ENCODE results near the gene COA8. TPM values are rescaled to one million over a fixed set of nuclear protein-coding genes. Genes with fewer than 3 reads are reported as not detected.

The COA8 gene
- total and polyA plus RNA-seq, 2 donors (not counting 3 experiments of a cell fraction or from before 2014, with no cell fraction given) = 19.1 to 46.4 TPM

DNA sequence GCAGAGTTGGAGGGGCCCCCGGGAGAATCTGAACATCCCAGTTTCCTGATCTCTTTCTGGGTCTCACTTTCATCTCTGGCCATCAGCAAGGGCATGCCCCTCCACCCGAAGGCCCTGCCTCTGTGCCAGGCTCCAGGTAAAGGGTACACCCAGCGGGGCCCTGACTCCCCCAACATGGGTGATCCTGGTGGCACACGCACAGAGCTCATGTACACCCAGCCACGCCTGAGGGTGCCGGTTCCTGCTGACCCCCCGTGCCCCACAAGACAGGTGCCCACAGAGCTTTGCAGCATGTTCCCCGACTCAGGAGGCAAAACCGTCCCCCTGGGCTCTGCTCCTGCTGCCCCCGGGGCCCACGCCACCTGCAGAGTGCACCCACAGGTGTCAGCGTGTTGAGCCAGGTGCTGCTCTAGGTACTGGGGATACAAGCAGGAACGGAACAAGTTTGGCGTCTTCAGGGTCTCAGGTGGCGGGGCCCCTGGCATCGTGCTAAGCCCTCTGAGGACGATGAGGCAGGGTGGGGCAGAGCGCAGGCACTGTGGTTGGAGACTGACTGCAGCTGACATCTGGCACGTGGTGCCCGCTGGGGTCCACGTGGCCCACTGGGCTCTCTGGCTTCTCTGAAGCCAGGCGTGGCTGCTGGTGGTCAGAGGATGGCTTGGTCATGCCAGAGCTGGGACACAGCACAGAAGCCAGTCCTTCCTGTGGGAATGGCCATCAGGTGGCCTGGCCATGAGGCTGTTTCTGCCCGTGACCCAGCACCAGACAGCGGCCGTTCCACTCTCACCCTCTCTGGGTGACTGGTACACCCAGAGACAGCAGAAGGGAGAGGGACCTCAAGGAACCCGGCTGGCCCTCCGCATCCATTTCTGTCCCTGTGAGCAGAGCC lies 14.1 kb upstream of the COA8 start:
- no peak overlapping the region for H3K4me2 ChIP-seq (ENCODE audit: insufficient read depth, low read length)
- no peak overlapping the region for H3K9ac ChIP-seq (replicated peaks; ENCODE audit: extremely low read depth, insufficient read depth, low read length)
- H4K20me1 ChIP-seq (replicated peaks; ENCODE audit: control insufficient read depth, extremely low read depth, insufficient read depth, low read length) = no peaks in the 10 kb centered on the region
- no peaks in the 10 kb centered on the region for H3K9me3 ChIP-seq (replicated peaks; ENCODE audit: control insufficient read depth, insufficient read depth, low read length)
- TF ChIP-seq POLR2A (IDR thresholded peaks at IDR 0.05; ENCODE audit: low read depth, low read length) (no peak), JUN (IDR thresholded peaks at IDR 0.05; ENCODE audit: borderline replicate concordance, insufficient read depth, insufficient read length, low read depth) (no peak), MYC (IDR thresholded peaks at IDR 0.05; ENCODE audit: low read depth, low read length) (no peak), GATA2 (IDR thresholded peaks at IDR 0.05; ENCODE audit: insufficient read depth, insufficient read length, low read depth, low read length) (no peak), EZH2 (IDR thresholded peaks at IDR 0.05; ENCODE audit: borderline replicate concordance, low read depth, low read length, severe bottlenecking) (no peak), POLR2AphosphoS5 (IDR thresholded peaks at IDR 0.05; ENCODE audit: insufficient read depth, low read depth, low read length) (no peak), FOS (IDR thresholded peaks at IDR 0.05; ENCODE audit: borderline replicate concordance, insufficient read depth, low read length) (no peak)
- TF ChIP-seq, protein P1, sequence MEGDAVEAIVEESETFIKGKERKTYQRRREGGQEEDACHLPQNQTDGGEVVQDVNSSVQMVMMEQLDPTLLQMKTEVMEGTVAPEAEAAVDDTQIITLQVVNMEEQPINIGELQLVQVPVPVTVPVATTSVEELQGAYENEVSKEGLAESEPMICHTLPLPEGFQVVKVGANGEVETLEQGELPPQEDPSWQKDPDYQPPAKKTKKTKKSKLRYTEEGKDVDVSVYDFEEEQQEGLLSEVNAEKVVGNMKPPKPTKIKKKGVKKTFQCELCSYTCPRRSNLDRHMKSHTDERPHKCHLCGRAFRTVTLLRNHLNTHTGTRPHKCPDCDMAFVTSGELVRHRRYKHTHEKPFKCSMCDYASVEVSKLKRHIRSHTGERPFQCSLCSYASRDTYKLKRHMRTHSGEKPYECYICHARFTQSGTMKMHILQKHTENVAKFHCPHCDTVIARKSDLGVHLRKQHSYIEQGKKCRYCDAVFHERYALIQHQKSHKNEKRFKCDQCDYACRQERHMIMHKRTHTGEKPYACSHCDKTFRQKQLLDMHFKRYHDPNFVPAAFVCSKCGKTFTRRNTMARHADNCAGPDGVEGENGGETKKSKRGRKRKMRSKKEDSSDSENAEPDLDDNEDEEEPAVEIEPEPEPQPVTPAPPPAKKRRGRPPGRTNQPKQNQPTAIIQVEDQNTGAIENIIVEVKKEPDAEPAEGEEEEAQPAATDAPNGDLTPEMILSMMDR (IDR thresholded peaks at IDR 0.05; ENCODE audit: extremely low read depth in 1 of 2, insufficient read depth in 1 of 2, low read depth in 1 of 2, low read length in 2 of 2) = no peak
- TF ChIP-seq, protein P2, sequence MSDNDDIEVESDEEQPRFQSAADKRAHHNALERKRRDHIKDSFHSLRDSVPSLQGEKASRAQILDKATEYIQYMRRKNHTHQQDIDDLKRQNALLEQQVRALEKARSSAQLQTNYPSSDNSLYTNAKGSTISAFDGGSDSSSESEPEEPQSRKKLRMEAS (IDR thresholded peaks at IDR 0.05; ENCODE audit: insufficient read depth, insufficient read length) = no peak
- no peaks in the 10 kb centered on the region for H3K27me3 ChIP-seq (ENCODE audit: control insufficient read depth in 2 of 2, insufficient read depth in 2 of 2, low read length in 2 of 2)
- dilution Hi-C loops (cut with MboI; ENCODE audit: extremely low pct_ligation_motif_present, low sequenced_read_pairs) = no loop called here
- no peaks in the 10 kb centered on the region for H3K79me2 ChIP-seq (ENCODE audit: control insufficient read depth, insufficient read depth, low read length)
- FAIRE-seq (no peak), DNase-seq (ENCODE audit: low read depth, low spot score) (no peak)
- ChIA-PET CTCF (interaction anchor here (1.5 to 14.4 kb wide), 4 partner anchors 11 to 49 kb away, joined by 3 to 209 read pairs (median 16); partner anchors contain the start of gene CKB), POLR2A (interaction anchor here (0.8 kb wide), 1 partner anchor 30 kb away, joined by 3 read pairs; no protein-coding TSS in a partner anchor)
- BruUV-seq (replicated peaks) = no TSS peak
- intact Hi-C loops (cut with micrococcal nuclease) = no loop called here
- H3K27ac ChIP-seq (ENCODE audit: insufficient read depth, low read depth, low read length) = no peak overlapping the region
- no peaks in the 10 kb centered on the region for H3K36me3 ChIP-seq (ENCODE audit: control insufficient read depth in 2 of 2, extremely low read depth in 1 of 2, insufficient read depth in 2 of 2, low read length in 2 of 2)
- H2AFZ ChIP-seq (ENCODE audit: low read depth, low read length) = no peak overlapping the region
- H3K9me1 ChIP-seq (replicated peaks; ENCODE audit: control insufficient read depth, extremely low read depth, insufficient read depth, low read length) = no peaks in the 10 kb centered on the region
- H3K4me3 ChIP-seq (replicated peaks in 1 of 3; ENCODE audit: insufficient read depth in 1 of 3, low read depth in 1 of 3, low read length in 3 of 3) = no peak overlapping the region
- no peaks in the 10 kb centered on the region for H3K4me1 ChIP-seq (ENCODE audit: control insufficient read depth, extremely low read depth, insufficient read depth, low read length)
